NCI-H526 treated with DMSO at 0.1 percent for 48 hours (cell line): ENCODE data around the gene FAM83G.

Experiments used
- DNase-seq: peaks from one replicate; lab custom pipeline; 2025; lab: John Stamatoyannopoulos, UW

Gene FAM83G

DNA sequence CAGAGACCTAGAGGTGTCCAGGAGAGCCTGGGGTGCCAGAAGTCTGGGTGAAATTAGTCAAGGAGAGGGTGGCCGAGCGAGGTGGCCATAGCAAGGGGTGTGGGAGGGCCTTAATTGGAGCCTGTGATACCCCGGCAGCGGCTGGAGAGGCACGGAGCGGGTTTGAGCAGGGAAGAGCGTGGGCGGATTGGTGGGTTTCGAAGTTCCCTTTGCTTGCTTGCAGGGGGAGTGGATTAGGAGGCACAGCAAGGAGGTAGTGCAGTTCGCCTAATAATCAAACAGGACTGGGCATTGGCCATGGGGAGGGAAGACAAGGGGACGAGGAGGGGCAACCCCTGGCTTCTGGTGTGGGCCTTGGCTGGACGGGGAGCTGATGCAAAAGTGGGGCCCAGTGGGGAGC lies 5.4 kb upstream of the FAM83G start:
- DNase-seq: no peak

DNA sequence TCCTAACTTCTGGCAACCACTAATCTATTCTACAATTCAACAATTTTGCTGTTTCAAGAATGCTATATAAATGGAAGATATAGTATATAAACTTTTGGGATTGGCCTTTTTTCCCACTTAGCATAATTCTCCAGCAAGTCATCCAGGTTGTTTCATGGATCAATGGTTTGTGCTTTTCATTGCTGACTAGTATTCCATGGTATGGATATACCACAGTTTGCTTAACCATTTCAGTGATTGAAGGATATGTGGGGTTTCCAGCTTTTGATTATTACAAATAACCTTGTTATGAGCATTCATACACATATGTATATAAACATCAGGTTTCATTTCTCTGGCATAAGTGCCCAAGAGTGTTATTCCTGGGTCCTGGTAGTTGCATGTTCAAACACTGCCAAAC lies 2.1 kb upstream of the FAM83G start:
- no peak for DNase-seq

DNA sequence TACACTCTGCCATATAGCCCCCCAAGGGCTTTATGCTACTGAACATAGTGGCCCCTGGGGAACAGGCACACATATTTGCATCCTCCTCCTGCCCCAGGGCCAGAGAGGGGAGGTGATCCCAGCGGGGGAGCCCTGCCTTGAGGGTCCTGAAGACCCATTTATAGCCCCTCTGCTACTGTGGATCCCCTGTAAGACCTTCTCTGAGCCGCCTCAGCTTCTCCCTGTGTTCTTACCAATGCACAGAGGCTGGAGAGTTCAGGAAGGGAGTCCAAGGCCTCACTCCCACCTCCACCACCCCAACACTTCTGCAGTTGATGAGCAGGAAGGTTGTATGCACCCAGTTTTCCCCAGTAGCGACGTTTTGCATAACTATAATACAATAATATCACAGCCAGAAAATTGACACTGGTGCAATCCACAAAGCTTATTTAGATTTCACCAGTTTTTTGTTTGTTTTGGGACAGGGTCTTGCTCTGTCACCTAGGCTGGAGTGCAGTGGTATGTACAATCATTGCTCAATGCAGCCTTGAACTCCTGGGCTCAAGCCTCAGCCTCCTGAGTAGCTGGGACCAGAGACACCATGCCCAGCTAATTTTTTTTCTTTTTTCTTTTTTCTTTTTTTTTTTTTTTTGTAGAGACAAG lies 1.3 kb upstream of the FAM83G start:
- no peak for DNase-seq

DNA sequence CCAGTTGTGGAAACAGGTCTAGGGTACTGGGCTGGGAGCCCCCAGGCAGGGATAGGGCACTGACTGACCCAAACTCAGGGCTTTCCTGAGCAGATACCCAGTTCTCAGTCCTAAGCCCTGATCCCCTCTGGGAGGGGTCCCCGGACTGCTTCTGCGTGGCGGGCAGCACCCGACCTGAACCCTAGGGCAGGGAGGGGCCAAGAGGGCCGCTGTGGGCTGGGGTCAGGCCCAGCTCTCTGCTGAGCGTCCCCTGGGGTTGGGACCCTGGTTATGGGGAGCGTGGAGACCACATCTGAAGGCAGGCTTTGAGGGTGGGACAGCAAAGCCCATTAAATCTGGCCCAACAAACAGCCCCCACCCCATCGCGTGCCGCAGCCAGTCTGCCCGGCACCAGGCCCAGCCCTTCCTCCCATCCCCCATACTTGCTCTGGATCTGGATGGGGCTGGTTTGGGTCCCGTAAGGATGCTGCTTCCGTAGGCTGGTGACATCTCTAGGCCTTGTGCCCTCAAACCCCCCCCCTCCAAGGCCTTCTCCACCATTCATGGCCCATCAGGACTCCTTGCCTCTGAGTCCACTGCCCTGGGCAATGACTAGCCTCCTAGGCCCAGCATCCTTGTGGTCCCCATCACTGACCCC lies 691 bp upstream of the FAM83G start:
- DNase-seq: no peak

DNA sequence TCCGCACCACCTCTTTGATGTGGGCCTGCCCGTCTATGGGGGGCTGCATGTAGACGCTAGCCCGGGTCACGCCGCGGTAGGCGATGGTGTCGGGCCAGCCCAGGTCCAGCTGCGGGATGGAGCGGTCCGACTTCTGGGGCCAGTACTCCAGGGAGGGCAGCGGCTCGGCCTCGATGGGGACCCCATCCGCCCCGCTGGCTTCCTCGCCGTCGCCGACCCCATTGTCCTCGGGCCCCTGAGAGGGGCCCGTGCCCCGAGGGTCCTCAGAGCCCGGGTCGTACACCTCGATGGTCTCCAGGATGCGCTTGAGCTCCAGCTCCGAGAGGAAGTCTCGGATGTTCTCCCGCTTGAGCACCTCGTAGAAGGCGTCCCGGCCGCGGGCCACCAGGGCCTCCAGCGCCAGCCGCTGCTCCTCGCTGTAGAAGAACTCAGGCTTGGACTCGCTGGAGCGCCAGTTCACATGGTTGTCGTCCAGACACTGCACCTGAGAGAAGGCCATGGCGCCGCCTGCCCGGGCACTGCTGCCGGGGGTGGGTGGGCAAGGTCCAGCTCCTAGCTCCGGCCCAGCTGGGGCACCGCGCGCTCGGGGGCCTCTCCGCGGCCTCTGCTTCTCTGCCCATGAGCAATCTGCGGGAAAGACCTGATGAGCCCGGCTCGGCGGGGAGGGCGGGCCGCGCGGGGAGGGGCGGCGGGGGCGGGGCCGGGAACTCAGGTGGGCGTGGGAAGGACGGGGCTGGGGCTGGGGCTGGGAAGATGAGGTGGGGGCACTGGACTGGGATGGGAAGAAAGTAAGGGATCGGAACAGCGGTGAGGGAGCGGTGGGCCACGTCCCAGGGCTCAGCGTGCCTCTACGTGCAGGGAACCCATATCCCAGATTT lies 782 bp downstream of the FAM83G start:
- peak; percentile 21 for DNase-seq

DNA sequence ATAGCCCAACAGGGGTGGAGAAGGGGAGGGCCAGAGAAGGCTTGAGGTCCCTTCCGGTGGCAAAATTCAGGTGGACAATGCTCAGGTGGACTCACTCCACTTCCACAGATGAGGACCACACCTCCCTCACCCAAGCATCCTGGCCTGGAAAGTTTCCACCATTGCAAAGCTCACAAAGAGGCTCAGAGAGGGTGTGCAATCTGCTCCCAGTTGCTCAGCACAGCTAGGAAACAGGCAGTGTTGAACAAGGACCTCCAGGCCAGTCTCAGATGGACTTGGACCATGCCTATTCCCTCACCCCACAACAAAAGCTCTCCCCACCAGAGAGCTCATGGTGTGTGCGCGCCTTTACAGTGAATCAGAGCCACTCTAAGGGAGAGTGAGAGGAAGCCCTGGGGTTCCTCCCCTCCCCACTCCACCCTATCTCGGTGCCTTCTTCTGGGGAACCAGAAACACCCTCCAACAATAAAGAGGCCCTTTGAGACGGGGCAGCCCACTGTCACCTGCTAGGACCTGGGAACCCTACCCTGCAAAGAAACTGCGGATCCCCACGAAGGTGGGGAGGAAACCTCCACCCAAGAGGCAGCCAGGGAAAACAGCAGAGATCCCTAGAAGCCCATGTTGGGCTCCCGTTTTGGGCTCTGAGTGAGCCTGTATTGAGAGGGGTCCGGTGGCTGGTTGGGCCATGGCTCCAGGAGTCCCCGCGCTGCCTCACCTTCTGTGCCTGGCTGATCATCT lies 1.6 kb downstream of the FAM83G start:
- no peak for DNase-seq

DNA sequence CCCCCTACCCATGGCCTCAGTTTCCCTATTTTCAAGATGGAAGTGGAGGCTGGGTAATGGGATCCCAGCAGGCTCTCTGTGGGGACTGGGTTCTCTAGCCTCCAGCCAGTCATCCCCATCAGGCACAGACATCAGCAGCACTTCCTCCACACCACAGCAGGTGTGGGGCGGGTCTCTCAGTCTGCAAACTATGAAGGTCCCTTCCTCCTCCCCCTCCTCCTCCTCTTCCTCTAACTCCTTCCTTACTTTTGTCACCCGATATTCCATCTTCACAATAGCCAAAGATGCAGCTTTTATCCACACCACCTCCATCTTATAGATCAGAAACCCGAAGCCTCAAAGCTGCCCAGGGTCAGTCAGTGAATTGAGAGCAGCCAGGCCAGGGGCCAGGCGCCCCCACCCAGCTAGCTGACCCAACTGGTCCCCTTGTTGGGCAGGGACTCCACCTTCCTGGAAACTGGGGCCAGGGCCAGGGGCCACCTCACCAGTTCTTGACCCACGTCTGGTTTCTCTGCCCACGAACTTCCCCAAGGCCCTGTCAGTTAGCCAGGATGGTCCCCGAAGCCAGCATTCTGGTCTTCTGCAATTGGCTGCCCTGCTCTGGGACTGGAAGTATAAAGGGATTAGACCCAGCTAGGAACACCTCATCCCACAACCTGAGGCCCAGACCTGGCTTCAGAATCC lies 2.5 kb downstream of the FAM83G start:
- DNase-seq: no peak

DNA sequence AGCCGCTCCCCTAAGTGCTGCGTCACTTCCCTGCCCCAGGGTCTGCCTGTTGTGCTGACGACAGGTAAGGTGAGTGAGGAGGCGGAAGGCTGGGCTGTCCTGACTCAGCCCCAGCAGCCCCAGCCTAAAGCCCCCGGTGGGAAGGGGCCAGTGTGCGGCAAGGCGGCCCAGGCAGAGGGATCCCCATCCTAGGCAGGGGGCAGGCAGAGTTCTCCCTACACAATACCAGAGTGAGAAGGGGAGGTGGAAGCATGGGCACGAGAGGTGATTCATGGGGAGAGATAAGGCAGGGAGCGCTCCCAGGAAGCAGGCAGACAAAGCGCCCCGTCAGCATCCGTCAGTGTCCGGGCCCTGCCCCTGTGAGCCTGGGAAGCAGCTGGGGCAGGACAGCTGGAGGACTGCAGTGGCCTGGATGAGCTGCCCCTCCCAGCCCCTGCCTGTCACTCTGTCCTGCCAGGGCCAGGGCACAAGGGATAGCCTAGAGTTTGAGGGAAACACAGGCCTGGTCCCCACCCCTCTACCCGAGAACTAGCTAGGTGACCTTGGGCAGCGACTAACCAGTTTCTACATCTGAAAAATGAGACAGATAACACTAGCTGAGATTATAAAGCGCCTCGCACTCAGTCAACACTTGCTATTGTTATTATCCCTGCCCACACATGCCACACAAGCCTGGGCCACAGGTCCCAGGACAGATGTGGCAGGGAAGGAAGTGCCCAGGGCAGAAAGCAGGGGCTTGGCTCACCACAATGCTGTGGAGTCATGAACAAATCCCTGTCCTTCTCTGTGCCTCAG lies 3.8 kb downstream of the FAM83G start:
- DNase-seq: no peak

DNA sequence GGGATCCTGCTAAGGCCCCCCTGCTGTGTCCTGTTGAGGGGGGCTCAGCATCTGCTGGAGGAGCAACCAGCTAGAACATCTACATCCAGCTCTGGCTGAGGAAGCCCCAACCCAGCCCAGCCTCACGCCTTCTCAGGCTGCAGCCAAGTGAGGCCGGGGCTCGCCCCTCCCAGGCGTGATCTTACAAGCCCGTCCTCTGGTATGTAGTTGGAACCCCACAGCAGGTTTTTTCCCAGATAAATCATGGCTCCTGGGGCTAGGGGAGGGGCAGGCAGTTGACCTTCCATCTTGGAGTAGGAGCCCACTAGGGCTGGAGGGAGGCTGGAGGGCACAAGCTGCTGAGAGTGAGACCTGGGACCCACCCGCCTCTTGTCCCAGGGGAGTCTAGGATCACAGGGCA lies 4.7 kb downstream of the FAM83G start:
- no peak for DNase-seq

DNA sequence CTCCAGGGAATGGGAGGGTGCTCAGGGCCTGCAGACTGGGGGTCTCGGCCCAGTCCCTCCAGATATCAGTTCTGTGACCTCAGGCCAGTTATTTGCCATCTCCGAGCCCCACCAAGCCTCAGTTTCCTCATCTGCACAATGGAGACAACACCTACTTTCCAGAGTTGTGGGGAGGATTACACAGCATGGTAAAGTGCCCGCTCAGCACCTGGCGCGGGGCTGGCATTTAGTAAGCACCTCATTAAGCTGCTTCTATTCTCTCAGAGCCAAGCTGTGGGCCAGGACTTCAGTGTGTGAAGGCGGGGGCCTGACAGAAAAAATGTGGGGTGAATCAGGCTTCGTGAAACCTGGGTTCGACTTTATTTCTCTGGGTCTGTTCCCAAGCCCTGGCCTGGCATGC lies 5.2 kb downstream of the FAM83G start:
- DNase-seq: no peak

DNA sequence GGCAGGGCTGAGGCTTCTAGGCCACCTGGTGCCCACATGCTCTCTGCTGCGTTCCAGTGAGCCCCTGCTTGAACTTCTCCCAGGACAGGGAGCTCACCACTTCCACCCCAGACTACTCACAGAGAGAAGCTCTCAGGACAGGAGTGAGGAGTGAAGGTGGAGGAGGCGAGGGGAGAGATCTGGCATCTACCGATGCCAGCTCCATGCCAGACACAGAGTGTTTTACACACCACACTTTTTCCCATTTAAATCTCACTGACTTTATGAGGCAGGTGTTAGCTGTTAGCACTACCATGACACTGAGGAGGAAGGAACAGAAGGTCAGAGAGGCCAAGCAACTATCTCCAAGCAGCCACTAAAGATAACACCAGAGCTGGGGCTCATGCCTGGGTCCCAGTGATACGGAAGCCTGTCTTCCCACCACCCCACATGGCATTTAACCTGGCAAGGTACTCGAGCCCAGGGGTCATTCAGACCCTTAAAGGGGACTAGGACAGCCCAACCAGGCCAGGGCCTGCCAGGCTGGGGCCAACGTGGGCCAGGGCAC lies 6.8 kb downstream of the FAM83G start:
- no peak for DNase-seq

DNA sequence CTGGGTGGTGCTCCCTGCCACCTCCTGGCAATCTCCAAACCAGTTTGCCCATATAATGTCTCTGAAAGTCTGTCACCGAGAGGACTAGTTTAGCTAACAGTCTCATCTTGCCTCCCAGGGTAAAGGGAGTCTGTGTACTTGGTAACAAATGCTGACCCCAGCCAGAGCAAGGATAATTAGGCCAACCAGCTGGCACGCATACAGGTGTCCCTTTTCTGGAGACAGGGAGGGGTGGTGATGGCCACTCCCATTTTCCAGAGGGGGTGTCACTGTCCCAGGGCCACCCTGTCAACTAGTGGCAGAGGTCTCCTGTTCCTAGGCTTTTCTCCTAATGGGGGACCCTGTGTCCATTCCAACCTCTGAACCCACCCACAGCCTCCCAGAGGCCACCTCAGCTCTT lies 8.1 kb downstream of the FAM83G start:
- DNase-seq: no peak

DNA sequence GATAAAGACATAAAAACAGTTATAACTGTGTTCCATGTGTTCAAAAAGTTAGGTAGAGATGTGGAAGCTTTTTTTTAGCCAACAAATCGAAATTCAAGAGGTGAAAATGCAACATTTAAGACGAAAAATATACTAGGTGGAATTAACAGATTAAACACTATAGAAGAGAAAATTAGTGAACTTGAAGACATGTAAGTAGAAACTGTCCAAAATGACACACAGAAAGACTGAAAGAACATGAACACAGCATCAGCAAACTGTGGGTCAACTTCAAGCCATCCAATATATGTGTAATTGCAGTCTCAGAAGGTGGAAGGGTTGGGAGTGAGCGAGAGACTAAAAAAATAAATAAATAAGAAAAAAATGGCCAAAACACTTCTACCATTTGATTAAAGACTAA lies 9.3 kb downstream of the FAM83G start:
- DNase-seq: no peak

DNA sequence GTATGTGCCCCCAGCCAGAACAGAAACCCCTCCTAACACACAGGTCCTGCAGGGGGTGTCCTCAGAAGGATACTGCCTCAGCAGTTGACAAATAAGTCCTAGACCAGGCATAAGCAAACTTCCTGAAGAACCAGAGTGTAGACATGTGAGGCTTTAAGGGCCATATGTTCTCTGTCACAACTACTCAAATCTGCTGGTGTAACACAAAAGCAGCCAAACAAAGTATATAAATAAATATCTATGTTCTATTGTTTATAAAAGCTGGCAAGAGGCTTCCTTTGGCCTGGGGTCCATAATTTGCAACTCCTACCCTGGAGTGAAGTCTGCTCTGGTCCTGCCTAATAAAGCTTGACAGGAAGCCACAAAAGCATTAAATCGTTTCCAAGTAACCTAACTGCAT lies 9.9 kb downstream of the FAM83G start:
- DNase-seq: no peak

DNA sequence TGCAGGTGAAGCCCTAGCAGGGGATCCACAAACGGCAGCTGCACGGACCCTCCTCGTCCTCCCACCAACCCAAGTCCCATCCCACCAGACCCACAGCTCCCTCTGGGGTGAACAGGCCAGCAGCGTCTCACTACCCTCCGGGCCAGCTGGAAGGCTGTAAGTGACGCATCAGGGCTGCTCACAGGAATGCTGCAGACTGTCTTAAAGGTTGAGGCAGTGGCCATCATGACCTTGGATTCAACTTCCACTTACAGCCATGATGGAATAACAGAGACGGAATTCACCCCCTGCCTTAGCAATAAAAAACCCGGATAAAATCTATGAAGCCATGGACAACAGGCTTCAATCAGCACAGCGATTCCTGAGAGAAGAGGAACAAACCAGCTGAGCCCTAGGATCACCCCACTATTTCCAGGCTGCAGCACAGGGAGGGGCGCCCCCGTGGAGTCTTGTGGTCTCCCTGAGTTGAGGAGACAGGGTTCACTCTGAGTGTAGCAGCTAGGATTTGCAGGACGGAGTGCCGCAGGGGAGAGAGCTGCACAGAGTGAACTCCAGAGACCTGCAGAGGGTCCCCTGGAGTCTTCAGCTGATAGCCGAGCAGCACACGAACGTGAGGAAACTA lies 10.5 kb downstream of the FAM83G start:
- DNase-seq: no peak

DNA sequence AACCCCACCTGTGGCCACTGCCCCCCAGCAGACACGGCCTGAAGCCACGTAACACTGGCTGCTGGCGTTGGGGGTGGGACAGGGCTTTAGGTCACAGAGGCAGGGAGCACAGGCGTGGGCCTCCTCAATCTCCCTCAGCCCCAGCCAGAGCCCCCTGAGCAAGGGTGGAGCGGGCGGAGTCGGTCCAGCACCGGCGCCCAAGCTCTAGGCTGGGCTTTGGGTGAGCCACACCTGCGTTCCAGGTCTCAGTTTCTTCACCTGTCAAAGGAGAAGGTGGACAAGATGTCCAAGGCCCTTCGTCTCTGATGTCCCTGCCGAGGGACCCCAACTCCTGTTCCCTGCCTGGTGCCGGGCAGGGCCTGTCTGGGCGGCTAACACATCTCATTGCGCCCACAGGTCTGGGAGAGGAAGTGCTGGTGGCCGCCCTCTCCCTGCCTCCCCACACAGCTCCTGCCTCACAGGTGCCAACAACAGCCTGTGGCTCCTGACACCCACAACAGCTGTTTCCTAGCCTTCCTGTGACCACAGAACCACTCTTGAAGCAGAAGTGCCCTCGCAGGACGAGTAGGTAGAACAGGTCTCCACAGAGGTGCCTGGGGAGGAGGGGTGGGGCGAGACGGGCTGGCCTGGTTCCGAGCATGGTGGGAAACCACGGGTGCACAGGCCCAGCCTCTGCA lies 12.0 kb downstream of the FAM83G start:
- no peak for DNase-seq

DNA sequence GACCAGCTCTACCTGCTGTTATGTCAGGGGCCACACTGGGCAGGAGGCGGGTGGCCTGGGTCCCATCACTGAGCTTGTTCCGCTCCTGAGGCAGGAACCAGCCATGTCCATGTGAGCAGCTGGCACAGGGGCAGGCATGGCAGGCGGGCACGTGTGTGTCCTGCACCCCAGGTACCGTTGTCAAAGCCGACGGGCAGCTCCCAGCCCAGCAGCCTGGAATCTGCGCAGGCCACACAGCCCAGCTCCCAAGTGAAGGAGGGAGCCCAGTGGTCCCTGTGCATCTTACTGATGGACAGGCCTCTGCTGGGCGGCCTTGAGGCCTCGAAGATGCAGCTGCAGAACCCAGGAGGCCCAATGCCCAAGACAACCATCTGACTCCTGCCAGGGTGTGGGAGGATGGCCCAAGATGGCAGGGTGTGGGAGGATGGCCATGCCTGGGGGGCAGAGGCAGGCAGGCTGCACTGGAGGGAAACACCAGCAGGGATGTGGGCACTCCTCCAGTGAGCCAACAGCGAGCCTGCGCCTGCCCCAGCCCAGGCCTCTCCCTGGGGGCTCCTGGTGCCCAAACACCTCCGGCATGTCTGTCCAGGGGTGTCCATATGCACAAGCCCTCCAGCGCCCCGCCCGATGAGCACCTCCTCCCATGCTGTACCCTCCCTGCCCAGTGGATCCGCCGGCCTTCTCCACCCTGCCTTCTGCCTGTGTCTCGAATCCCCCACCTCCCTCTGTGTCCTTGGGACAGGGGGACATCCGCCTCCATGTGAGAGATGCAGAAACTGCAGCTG lies 12.8 kb downstream of the FAM83G start:
- no peak for DNase-seq

DNA sequence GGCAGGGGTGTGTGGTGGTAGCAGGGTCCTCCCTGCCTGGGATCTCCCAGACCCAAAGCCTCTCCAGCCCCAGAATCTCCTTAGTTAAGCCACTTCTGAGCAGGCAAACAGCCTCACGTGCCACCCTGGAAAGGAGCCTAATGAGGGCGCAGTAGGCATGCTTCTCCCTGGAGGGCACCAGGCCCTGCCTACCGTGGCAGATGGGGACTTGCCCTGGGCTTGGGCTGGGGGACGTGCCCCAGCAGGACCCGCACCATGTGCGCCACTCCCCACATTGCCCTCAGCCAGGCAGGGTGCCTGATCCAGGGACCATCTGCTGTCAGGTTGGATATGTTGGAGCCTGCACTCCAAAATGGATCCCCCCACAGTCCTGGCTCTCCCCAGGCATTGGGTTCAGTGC lies 14.2 kb downstream of the FAM83G start:
- DNase-seq: no peak
